NCI-H187 treated with DMSO at 0.1 percent for 48 hours (cell line): ENCODE data around the gene ERCC3.
"Not testable (repeated sequence)": the region's sequence is repeated elsewhere in the genome, so short reads cannot be mapped to it uniquely, and the experiment has no call there.

Experiments used
- DNase-seq: peaks from one replicate; lab custom pipeline; 2025; lab: John Stamatoyannopoulos, UW

The ERCC3 gene

GRCh38 chr2:127225186-127225960, 68.6 kb downstream of the ERCC3 start:
- no peak for DNase-seq

GRCh38 chr2:127224135-127224534, 69.8 kb downstream of the ERCC3 start:
- DNase-seq: not testable (repeated sequence)

GRCh38 chr2:127220768-127221527, 73.0 kb downstream of the ERCC3 start:
- DNase-seq: no peak

- no peak for DNase-seq
These were observed 73.7 kb downstream of the ERCC3 start, which contains the start of gene CYP27C1 for GRCh38 chr2:127220102-127220767. CYP27C1 (minus strand) TSS chr2:127220299; CDS start chr2:127220270, 29 bp downstream.

- no peak for DNase-seq
These were observed 74.5 kb downstream of the ERCC3 start for GRCh38 chr2:127219171-127220070.

- no peak for DNase-seq
These were observed 75.2 kb downstream of the ERCC3 start for GRCh38 chr2:127218812-127219170.

GRCh38 chr2:127217470-127218325, 76.2 kb downstream of the ERCC3 start:
- DNase-seq: no peak

- DNase-seq: no peak
These were observed 77.4 kb downstream of the ERCC3 start for GRCh38 chr2:127216593-127216992.

- DNase-seq: no peak
These were observed 77.8 kb downstream of the ERCC3 start for GRCh38 chr2:127216095-127216494.

GRCh38 chr2:127214201-127214600, 79.7 kb downstream of the ERCC3 start:
- not testable (repeated sequence) for DNase-seq

GRCh38 chr2:127208313-127208712, 85.6 kb downstream of the ERCC3 start:
- no peak for DNase-seq
